HepG2 (cell line): ENCODE measurements around the gene TRIM15. TPM values are rescaled to one million over a fixed set of nuclear protein-coding genes. Genes with fewer than 3 reads are reported as not detected.

Experiments used
- AHDC1 ChIP-seq: sonication (generic); formaldehyde crosslinking; IDR thresholded peaks from 2 replicates; pipeline ENCODE4 v1.5.1; 2020; ENCODE audit warnings: mild to moderate bottlenecking, missing genetic modification reagents, borderline replicate concordance
- NR2F6 ChIP-seq, 2 experiments: IDR thresholded peaks; 2 replicates each; pipeline ENCODE4 v1.6.1; 2016; ENCODE audit warnings: antibody characterized with exemption in 1 of 2, mild to moderate bottlenecking in 1 of 2
- SNAPC4 ChIP-seq: sonication (generic); formaldehyde crosslinking; IDR thresholded peaks from 2 replicates; pipeline ENCODE4 v1.4.0; 2020; ENCODE audit warnings: mild to moderate bottlenecking, missing genetic modification reagents
- polyA plus RNA-seq, 8 experiments: library from polyadenylated mRNA; depleted of rRNA in 3 of 8; stranded (reverse) in 7 of 8; unstranded in 1 of 8; fragments of >200 nt; fragmentation: Illumina TruSeq in 4 of 8; extraction: Trizol in 4 of 8; gene quantifications; 2 replicates each; pipeline versions ENCODE4 v1.2.1 to v1.2.3, GENCODE V29; 2011 to 2016; ENCODE audit warnings: low read depth in 4 of 8, missing spikeins in 1 of 8, mixed read lengths in 1 of 8; ENCODE audit not compliant: insufficient read depth in 1 of 8
- total RNA-seq, 5 experiments: library from RNA; depleted of rRNA; stranded (reverse); fragments of >200 nt; fragmentation: Illumina TruSeq; extraction: Trizol; gene quantifications; 2 replicates each; pipeline ENCODE4 v1.2.3, GENCODE V29; 2016; ENCODE audit warnings: low read depth in 1 of 5

The TRIM15 gene
- total and polyA plus RNA-seq, 2 of the 13 experiments (the other 11 are each of a cell fraction or from before 2014, with no cell fraction given): 35.1 to 38.2 TPM

DNA sequence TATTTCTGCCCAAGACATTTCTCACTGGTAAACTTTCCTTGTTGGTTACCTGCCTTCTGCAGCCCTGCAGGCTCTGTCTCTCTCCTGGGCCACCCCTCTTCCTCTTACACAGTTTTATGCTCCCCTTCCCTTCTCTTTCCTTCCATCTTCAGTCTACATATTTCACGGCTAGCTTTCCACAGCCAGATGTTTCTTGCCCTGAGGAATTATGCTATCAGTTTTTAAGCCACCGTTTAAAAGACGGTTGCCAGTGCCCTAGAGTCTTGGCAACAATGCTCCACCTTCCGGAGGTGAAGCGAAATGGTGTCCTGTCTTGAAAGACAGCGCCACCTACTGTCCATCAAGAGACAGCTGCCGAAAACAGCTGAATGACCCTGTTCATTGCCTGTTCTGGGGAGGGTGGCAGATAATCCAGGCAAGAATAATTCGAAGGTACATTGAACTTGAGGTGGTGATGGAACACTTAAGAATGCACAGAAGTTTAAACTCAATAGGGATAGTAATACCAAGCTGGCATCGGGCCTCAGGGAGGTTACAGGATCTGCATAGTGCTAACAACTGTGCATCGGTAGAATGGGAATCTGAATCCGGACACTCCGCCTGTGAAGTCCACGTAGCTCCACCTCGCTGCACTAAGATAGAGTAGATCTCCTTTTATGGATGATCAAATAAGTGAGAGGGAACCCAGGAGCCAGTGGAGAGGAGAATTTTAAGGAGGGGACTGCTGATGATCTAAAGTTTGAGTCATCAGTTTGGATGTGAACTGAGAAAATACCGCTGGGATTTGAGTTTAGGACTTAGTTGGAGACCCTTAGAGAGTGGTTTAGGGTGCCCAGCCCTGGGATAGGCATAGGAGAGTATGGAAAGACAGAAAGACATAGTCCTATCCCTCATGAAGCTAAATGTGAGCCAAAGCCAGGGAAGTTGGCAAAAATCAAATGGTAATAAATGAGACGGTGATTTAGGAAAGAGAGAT is 32.2 kb upstream of the TRIM15 start (continued):
- TF ChIP-seq SNAPC4 (CRISPR knock-in tag) (peak; percentile 66; the same call in 1 of the 2 replicates), NR2F6 (IDR thresholded peaks at IDR 0.05) (no peak), NR2F6 (CRISPR knock-in tag; IDR thresholded peaks at IDR 0.05) (peak; percentile 80), AHDC1 (CRISPR knock-in tag) (no peak)
